SK-N-SH treated with all-trans-retinoic acid at 6 μM for 48 hours (cell line): ENCODE results near the gene KLF9.

ENCODE experiments used
- CSDC2 ChIP-seq: fragments of 250-450 bp; sonication (Bioruptor Pico); IDR thresholded peaks from 2 replicates; pipeline ENCODE4 v1.5.0; 2020; ENCODE audit warnings: mild to moderate bottlenecking, moderate library complexity
- PATZ1 ChIP-seq: fragments of 250-450 bp; sonication (Bioruptor Pico); IDR thresholded peaks from 2 replicates; pipeline ENCODE4 v1.8.0; 2020; ENCODE audit warnings: mild to moderate bottlenecking, moderate library complexity, borderline replicate concordance
- POU6F1 ChIP-seq: fragments of 250-450 bp; sonication (Bioruptor Pico); IDR thresholded peaks from 2 replicates; pipeline ENCODE4 v1.8.0; 2021; ENCODE audit warnings: low read depth, mild to moderate bottlenecking, moderate library complexity, borderline replicate concordance
- ZFP3 ChIP-seq: fragments of 250-450 bp; sonication (Bioruptor Pico); IDR thresholded peaks from 2 replicates; pipeline ENCODE4 v1.5.0; 2020; ENCODE audit warnings: mild to moderate bottlenecking, moderate library complexity
- ZFP30 ChIP-seq: fragments of 450-650 bp; formaldehyde crosslinking; IDR thresholded peaks from 2 replicates; pipeline ENCODE4 v1.5.0; 2022; ENCODE audit warnings: mild to moderate bottlenecking, moderate library complexity

- TF ChIP-seq ZFP3 (CRISPR knock-in tag) (no peak), CSDC2 (CRISPR knock-in tag) (no peak), PATZ1 (CRISPR knock-in tag) (no peak), POU6F1 (no peak), ZFP30 (no peak)
These were observed 27.9 kb upstream of the KLF9 start for GRCh38 chr9:70442328-70442848.
